HepG2 (cell line): Measurements from ENCODE around the gene UBXN6. TPM values are rescaled to one million over a fixed set of nuclear protein-coding genes. Genes with fewer than 3 reads are reported as not detected.

ENCODE experiments used
- ARNTL ChIP-seq: sonication (generic); formaldehyde crosslinking; IDR thresholded peaks from 2 replicates; pipeline ENCODE4 v1.4.0; 2020; ENCODE audit warnings: mild to moderate bottlenecking, missing genetic modification reagents
- CHD2 ChIP-seq: IDR thresholded peaks from 2 replicates; pipeline ENCODE4 v1.6.1; 2011; ENCODE audit warnings: low read depth, low read length, improper control_type of control experiment
- FOXA1 ChIP-seq, 2 experiments: fragments of 450-650 bp in 1 of 2; sonication (generic) in 1 of 2; formaldehyde crosslinking in 1 of 2; IDR thresholded peaks; 2 replicates each; pipeline versions ENCODE4 v1.4.0 to v1.6.1; 2016 to 2020; ENCODE audit warnings: missing genetic modification reagents in 1 of 2
- HNF1B ChIP-seq: sonication (generic); formaldehyde crosslinking; IDR thresholded peaks from 2 replicates; pipeline ENCODE4 v1.5.1; 2020; ENCODE audit warnings: mild to moderate bottlenecking, moderate library complexity, missing genetic modification reagents
- HOXA5 ChIP-seq: sonication (generic); formaldehyde crosslinking; IDR thresholded peaks from 2 replicates; pipeline ENCODE4 v1.4.0; 2020; ENCODE audit warnings: missing genetic modification reagents
- KDM5B ChIP-seq: sonication (generic); formaldehyde crosslinking; IDR thresholded peaks from 2 replicates; pipeline ENCODE4 v1.4.0; 2020; ENCODE audit warnings: missing genetic modification reagents, mild to moderate bottlenecking, borderline replicate concordance
- NFIC ChIP-seq: IDR thresholded peaks from 2 replicates; pipeline ENCODE4 v1.6.1; 2012; ENCODE audit warnings: mild to moderate bottlenecking, low read length, inconsistent platforms
- PBX3 ChIP-seq: sonication (generic); formaldehyde crosslinking; IDR thresholded peaks from 2 replicates; pipeline ENCODE4 v1.8.1; 2023; ENCODE audit warnings: missing genetic modification reagents, inconsistent platforms, borderline replicate concordance
- RAD51 ChIP-seq: fragments of 450-650 bp; IDR thresholded peaks from 2 replicates; pipeline ENCODE4 v1.6.1; 2016; ENCODE audit warnings: borderline replicate concordance
- RARA ChIP-seq: IDR thresholded peaks from 2 replicates; pipeline ENCODE4 v1.6.1; 2016; ENCODE audit warnings: missing genetic modification reagents, missing compliant biosample characterization
- SAP130 ChIP-seq: IDR thresholded peaks from 2 replicates; pipeline ENCODE4 v1.6.1; 2016; ENCODE audit warnings: low read depth
- ZC3H4 ChIP-seq: sonication (generic); formaldehyde crosslinking; IDR thresholded peaks from 2 replicates; pipeline ENCODE4 v1.4.0; 2020; ENCODE audit warnings: missing genetic modification reagents, borderline replicate concordance
- ZNF143 ChIP-seq: sonication (generic); formaldehyde crosslinking; IDR thresholded peaks from 2 replicates; pipeline ENCODE4 v1.4.0; 2020; ENCODE audit warnings: missing genetic modification reagents
- ZNF205 ChIP-seq: IDR thresholded peaks from 2 replicates; pipeline ENCODE4 v1.6.1; 2018; ENCODE audit warnings: missing biosample characterization, missing genetic modification reagents
- ZNF574 ChIP-seq: sonication (generic); formaldehyde crosslinking; IDR thresholded peaks from 2 replicates; pipeline ENCODE4 v1.4.0; 2020; ENCODE audit warnings: missing genetic modification reagents
- ZNF614 ChIP-seq: IDR thresholded peaks from 2 replicates; pipeline ENCODE4 v1.6.1; 2018; ENCODE audit warnings: missing biosample characterization, missing genetic modification reagents, inconsistent platforms, borderline replicate concordance
- ZNF639 ChIP-seq: conservative IDR thresholded peaks from 2 replicates; pipeline ENCODE4 v1.6.1; 2018; ENCODE audit warnings: missing genetic modification reagents
- ZNF687 ChIP-seq: sonication (generic); formaldehyde crosslinking; IDR thresholded peaks from 2 replicates; pipeline ENCODE4 v1.5.1; 2020; ENCODE audit warnings: mild to moderate bottlenecking, missing genetic modification reagents, moderate library complexity
- polyA plus RNA-seq, 8 experiments: library from polyadenylated mRNA; depleted of rRNA in 3 of 8; stranded (reverse) in 7 of 8; unstranded in 1 of 8; fragments of >200 nt; fragmentation: Illumina TruSeq in 4 of 8; extraction: Trizol in 4 of 8; gene quantifications; 2 replicates each; pipeline versions ENCODE4 v1.2.1 to v1.2.3, GENCODE V29; 2011 to 2016; ENCODE audit warnings: low read depth in 4 of 8, missing spikeins in 1 of 8, mixed read lengths in 1 of 8; ENCODE audit not compliant: insufficient read depth in 1 of 8
- total RNA-seq, 5 experiments: library from RNA; depleted of rRNA; stranded (reverse); fragments of >200 nt; fragmentation: Illumina TruSeq; extraction: Trizol; gene quantifications; 2 replicates each; pipeline ENCODE4 v1.2.3, GENCODE V29; 2016; ENCODE audit warnings: low read depth in 1 of 5

The UBXN6 gene
- total and polyA plus RNA-seq, 2 of the 13 experiments (the other 11 are each of a cell fraction or from before 2014, with no cell fraction given) = 34.9 to 35.5 TPM

- TF ChIP-seq ZNF639 (CRISPR knock-in tag) (peak; percentile 73), ARNTL (CRISPR knock-in tag) (peak; percentile 88), KDM5B (CRISPR knock-in tag) (no peak), ZNF574 (CRISPR knock-in tag) (peak; percentile 99), CHD2 (peak; percentile 32; the same call in 1 of the 2 replicates), NFIC (no peak), RAD51 (peak; percentile 63; the same call in 1 of the 2 replicates), HOXA5 (CRISPR knock-in tag) (0 out of 2 replicates have a peak, but pooled peaks have one; percentile 39), HNF1B (CRISPR knock-in tag) (peak; percentile 54; the same call in 1 of the 2 replicates), ZNF614 (CRISPR knock-in tag) (0 out of 2 replicates have a peak, but pooled peaks have one; percentile 37), PBX3 (CRISPR knock-in tag) (0 out of 2 replicates have a peak, but pooled peaks have one; percentile 17), ZC3H4 (CRISPR knock-in tag) (0 out of 2 replicates have a peak, but pooled peaks have one; percentile 72), FOXA1 (IDR thresholded peaks at IDR 0.05) (no peak), FOXA1 (CRISPR knock-in tag; IDR thresholded peaks at IDR 0.05) (peak; percentile 46; the same call in 1 of the 2 replicates), SAP130 (CRISPR knock-in tag) (peak; percentile 97), ZNF205 (CRISPR knock-in tag) (peak; percentile 32; the same call in 1 of the 2 replicates), ZNF687 (CRISPR knock-in tag) (peak; percentile 64), RARA (CRISPR knock-in tag) (peak; percentile 15; the same call in 1 of the 2 replicates), ZNF143 (CRISPR knock-in tag) (peak; percentile 54)
Measured at GRCh38 chr19:4457654-4458395, at the start of gene UBXN6 (continued).
